Colonic mucosa (tissue), 4 donors: ENCODE results near the gene EPAS1. TPM values are rescaled to one million over a fixed set of nuclear protein-coding genes. Genes with fewer than 3 reads are reported as not detected.

Experiments
- DNase-seq: peaks from one replicate; pipeline ENCODE4 v3.0.0-alpha.2; 2020
- H3K27ac ChIP-seq: fragments of 200-600 bp; one replicate; pipeline ENCODE4 v1.8.0; 2021
- H3K27me3 ChIP-seq: fragments of 200-600 bp; one replicate; pipeline ENCODE4 v1.8.0; 2021
- H3K36me3 ChIP-seq: fragments of 200-600 bp; one replicate; pipeline ENCODE4 v1.8.0; 2021
- H3K4me1 ChIP-seq: fragments of 200-600 bp; one replicate; pipeline ENCODE4 v1.8.0; 2021; ENCODE audit warnings: mild to moderate bottlenecking
- H3K4me3 ChIP-seq: fragments of 200-600 bp; one replicate; pipeline ENCODE4 v1.8.0; 2021
- H3K9ac ChIP-seq, 2 donors: one replicate each; pipeline ENCODE4 v1.7.0; 2013; ENCODE audit warnings: control low read depth in 2 of 2, low read depth in 2 of 2, low read length in 2 of 2
- H3K9me3 ChIP-seq: fragments of 200-600 bp; one replicate; pipeline ENCODE4 v1.8.0; 2021
- CTCF ChIP-seq: fragments of 200-600 bp; IDR thresholded peaks from one replicate; pipeline ENCODE4 v1.8.0; 2022; ENCODE audit warnings: antibody characterized with exemption, mild to moderate bottlenecking
- intact Hi-C: fragments of 100-400 bp; cut with DNase I; formaldehyde crosslinking; loops from one replicate; pipeline ENCODE4 v1.14.1; 2022
- total RNA-seq, 2 donors: library from RNA; stranded (reverse); fragmentation: NEBNext Ultra II Directional in 1 of 2; extraction: Animal tissue kit (Norgen Biotek cat#: 25700) in 1 of 2; gene quantifications; one replicate each; pipeline ENCODE4 v1.2.1, GENCODE V29; 2021
- donor health status: healthy.
- donor health status: DM: no; HTN: no; CAD: no.
- donor health status: DM: no; HTN: no; CAD: no.

EPAS1 gene
- total RNA-seq, 2 donors from 2014 or later = 116 to 140 TPM

- DNase-seq = no peak
- no peak for TF ChIP-seq CTCF
- no peaks in the 10 kb centered on the region for H3K4me1 ChIP-seq
- H3K9ac ChIP-seq = no peak overlapping the region
- H3K27ac ChIP-seq = no peak overlapping the region
- H3K4me3 ChIP-seq = no peak overlapping the region
- no peaks in the 10 kb centered on the region for H3K36me3 ChIP-seq
- H3K9me3 ChIP-seq = no peaks in the 10 kb centered on the region
- H3K27me3 ChIP-seq = no peaks in the 10 kb centered on the region
- intact Hi-C loops = no loop called here
Measured at GRCh38 chr2:46430413-46430812, 133.2 kb downstream of the EPAS1 start.

- intact Hi-C loops = no loop called here
- H3K9me3 ChIP-seq = no peaks in the 10 kb centered on the region
- no peaks in the 10 kb centered on the region for H3K36me3 ChIP-seq
- H3K4me1 ChIP-seq = no peaks in the 10 kb centered on the region
- no peak overlapping the region for H3K9ac ChIP-seq
- no peak overlapping the region for H3K27ac ChIP-seq
- no peaks in the 10 kb centered on the region for H3K27me3 ChIP-seq
- no peak overlapping the region for H3K4me3 ChIP-seq
- TF ChIP-seq CTCF = no peak
- no peak for DNase-seq
Measured at GRCh38 chr2:46430992-46431391, 133.8 kb downstream of the EPAS1 start.

GRCh38 chr2:46431481-46432235, 134.5 kb downstream of the EPAS1 start:
- Histone ChIP-seq H3K9ac (no peak overlapping the region), H3K4me1 (no peaks in the 10 kb centered on the region), H3K27me3 (no peaks in the 10 kb centered on the region), H3K4me3 (no peak overlapping the region), H3K36me3 (no peaks in the 10 kb centered on the region), H3K27ac (no peak overlapping the region), H3K9me3 (no peaks in the 10 kb centered on the region)
- DNase-seq = no peak
- TF ChIP-seq CTCF = no peak
- intact Hi-C loops = no loop called here

- TF ChIP-seq CTCF = no peak
- intact Hi-C loops = no loop called here
Measured at GRCh38 chr2:46434851-46435273, 137.7 kb downstream of the EPAS1 start.

GRCh38 chr2:46435353-46435752, 138.1 kb downstream of the EPAS1 start:
- Histone ChIP-seq H3K36me3 (no peaks in the 10 kb centered on the region), H3K27ac (no peak overlapping the region), H3K4me1 (no peaks in the 10 kb centered on the region), H3K4me3 (no peak overlapping the region), H3K9me3 (no peaks in the 10 kb centered on the region), H3K27me3 (no peaks in the 10 kb centered on the region), H3K9ac (no peak overlapping the region)
- DNase-seq = no peak
- intact Hi-C loops = no loop called here
- no peak for TF ChIP-seq CTCF

More at GRCh38 chr2:46434851-46435273, 137.7 kb downstream of the EPAS1 start:
- Histone ChIP-seq H3K9ac (no peak overlapping the region), H3K36me3 (no peaks in the 10 kb centered on the region), H3K4me3 (no peak overlapping the region), H3K4me1 (no peaks in the 10 kb centered on the region), H3K27me3 (no peaks in the 10 kb centered on the region), H3K27ac (no peak overlapping the region), H3K9me3 (no peaks in the 10 kb centered on the region)
- no peak for DNase-seq
